HG02852 (cell line): Measurements from ENCODE around the gene USP6NL.

Source experiments
- ATAC-seq: cut with Tn5 transposase; IDR thresholded peaks from one replicate; pipeline ENCODE4 v1.9.1; 2021; ENCODE audit warnings: mild to moderate bottlenecking, moderate library complexity; ENCODE audit not compliant: unreplicated experiment

The USP6NL gene

GRCh38 chr10:11483201-11484148 is 128.0 kb downstream of the USP6NL start:
- ATAC-seq: no peak

GRCh38 chr10:11482306-11482705 is 129.1 kb downstream of the USP6NL start:
- no peak for ATAC-seq

GRCh38 chr10:11480687-11481086 is 130.8 kb downstream of the USP6NL start:
- ATAC-seq: no peak

GRCh38 chr10:11479300-11479699 is 132.2 kb downstream of the USP6NL start:
- no peak for ATAC-seq

GRCh38 chr10:11478807-11479206 is 132.6 kb downstream of the USP6NL start:
- no peak for ATAC-seq

GRCh38 chr10:11475831-11476434 is 135.5 kb downstream of the USP6NL start:
- no peak for ATAC-seq

GRCh38 chr10:11473128-11473760 is 138.2 kb downstream of the USP6NL start:
- no peak for ATAC-seq

GRCh38 chr10:11472158-11472753 is 139.2 kb downstream of the USP6NL start:
- ATAC-seq: peak; percentile 84

GRCh38 chr10:11469575-11470391 is 141.7 kb downstream of the USP6NL start:
- ATAC-seq: no peak

GRCh38 chr10:11468126-11468742 is 143.2 kb downstream of the USP6NL start:
- ATAC-seq: no peak

- no peak for ATAC-seq
These were observed 146.0 kb downstream of the USP6NL start for GRCh38 chr10:11465406-11465805.

GRCh38 chr10:11463111-11463510 is 148.3 kb downstream of the USP6NL start:
- no peak for ATAC-seq

- no peak for ATAC-seq
These were observed 149.4 kb downstream of the USP6NL start for GRCh38 chr10:11462071-11462470.

GRCh38 chr10:11457336-11457735 is 154.1 kb downstream of the USP6NL start:
- no peak for ATAC-seq

- no peak for ATAC-seq
These were observed 156.4 kb downstream of the USP6NL start for GRCh38 chr10:11454958-11455566.

- ATAC-seq: no peak
These were observed 157.3 kb downstream of the USP6NL start for GRCh38 chr10:11454160-11454559.

GRCh38 chr10:11451640-11452260 is 159.7 kb downstream of the USP6NL start:
- no peak for ATAC-seq

GRCh38 chr10:11450427-11450826 is 161.0 kb downstream of the USP6NL start:
- no peak for ATAC-seq

GRCh38 chr10:11449761-11450160 is 161.7 kb downstream of the USP6NL start:
- ATAC-seq: no peak
